Endothelial cell of hepatic sinusoid (primary cell): ENCODE measurements around the gene PRPF31.

Experiments
- in situ Hi-C: cut with HindIII; loops from 2 replicates; pipeline ENCODE4 v1.10.0; 2017; ENCODE audit warnings: low sequenced_read_pairs

PRPF31 gene

GRCh38 chr19:54138489-54139256, 23.1 kb downstream of the PRPF31 start:
- in situ Hi-C loops: no loop called here

- in situ Hi-C loops: no loop called here
Observed at GRCh38 chr19:54141356-54141755, 25.8 kb downstream of the PRPF31 start.

- in situ Hi-C loops: no loop called here
Observed at GRCh38 chr19:54142166-54142780, 26.7 kb downstream of the PRPF31 start.

GRCh38 chr19:54145541-54146158, 30.1 kb downstream of the PRPF31 start:
- in situ Hi-C loops: no loop called here

GRCh38 chr19:54147676-54148075, 32.1 kb downstream of the PRPF31 start:
- in situ Hi-C loops: no loop called here

- in situ Hi-C loops: no loop called here
Observed at GRCh38 chr19:54148158-54148557, 32.6 kb downstream of the PRPF31 start.

GRCh38 chr19:54149021-54149812, 33.7 kb downstream of the PRPF31 start:
- in situ Hi-C loops: no loop called here

- in situ Hi-C loops: no loop called here
Observed at GRCh38 chr19:54151362-54152035, 35.9 kb downstream of the PRPF31 start.

- in situ Hi-C loops: no loop called here
Observed at GRCh38 chr19:54152267-54152666, 36.7 kb downstream of the PRPF31 start.

- in situ Hi-C loops: no loop called here
Observed at GRCh38 chr19:54152878-54153524, 37.4 kb downstream of the PRPF31 start.

- in situ Hi-C loops: no loop called here
Observed at GRCh38 chr19:54153731-54154326, 38.3 kb downstream of the PRPF31 start.

GRCh38 chr19:54154603-54155345, 39.2 kb downstream of the PRPF31 start:
- in situ Hi-C loops: loop anchor here (5.0 kb wide), 1 partner anchor 53 kb away; no protein-coding TSS in a partner anchor

GRCh38 chr19:54155694-54156093, 40.1 kb downstream of the PRPF31 start:
- in situ Hi-C loops: loop anchor here (5.0 kb wide), 1 partner anchor 52 kb away; no protein-coding TSS in a partner anchor

- in situ Hi-C loops: loop anchor here (5.0 kb wide), 1 partner anchor 51 kb away; no protein-coding TSS in a partner anchor
Observed at GRCh38 chr19:54156490-54156889, 40.9 kb downstream of the PRPF31 start.

- in situ Hi-C loops: loop anchor here (5.0 kb wide), 1 partner anchor 50 kb away; no protein-coding TSS in a partner anchor
Observed at GRCh38 chr19:54156953-54157352, 41.4 kb downstream of the PRPF31 start.

GRCh38 chr19:54158812-54159351, 43.3 kb downstream of the PRPF31 start:
- in situ Hi-C loops: loop anchor here (5.0 kb wide), 1 partner anchor 48 kb away; no protein-coding TSS in a partner anchor

- in situ Hi-C loops: loop anchor here (5.0 kb wide), 1 partner anchor 48 kb away; no protein-coding TSS in a partner anchor
Observed at GRCh38 chr19:54159352-54160181, 44.0 kb downstream of the PRPF31 start, which contains the start of gene LENG1. LENG1 (minus strand) TSS chr19:54159721; CDS start chr19:54159695, 26 bp downstream.
